Esophagus (tissue), 2 donors: ENCODE measurements around the gene HOXB3. TPM values are rescaled to one million over a fixed set of nuclear protein-coding genes. Genes with fewer than 3 reads are reported as not detected.
A peak's percentile ranks its signal among the peaks of the same experiment; 100 is the strongest.

Source experiments
- H3K27ac ChIP-seq, 2 donors: one replicate each; pipeline ENCODE4 v1.5.1; 2013; ENCODE audit warnings: low read depth in 2 of 2, mild to moderate bottlenecking in 2 of 2, inconsistent platforms in 1 of 2, low read length in 1 of 2, moderate library complexity in 1 of 2
- H3K27me3 ChIP-seq, 2 donors: one replicate each; pipeline ENCODE4 v1.6.1; 2013; ENCODE audit warnings: low read length in 2 of 2, control low read depth in 1 of 2, mild to moderate bottlenecking in 1 of 2; ENCODE audit not compliant: insufficient read depth in 2 of 2, control insufficient read depth in 1 of 2
- H3K36me3 ChIP-seq, 2 donors: one replicate each; pipeline ENCODE4 v1.6.1; 2013; ENCODE audit warnings: low read length in 1 of 2; ENCODE audit not compliant: control insufficient read depth in 2 of 2, insufficient read depth in 2 of 2
- H3K4me1 ChIP-seq, 2 donors: one replicate each; pipeline ENCODE4 v1.6.1; 2013; ENCODE audit warnings: low read length in 1 of 2; ENCODE audit not compliant: control insufficient read depth in 2 of 2, insufficient read depth in 2 of 2
- H3K4me3 ChIP-seq, 2 donors: one replicate each; pipeline ENCODE4 v1.5.1; 2013; ENCODE audit warnings: low read length in 2 of 2, mild to moderate bottlenecking in 2 of 2, low read depth in 1 of 2, moderate library complexity in 1 of 2
- H3K9me3 ChIP-seq, 2 donors: one replicate each; pipeline ENCODE4 v1.6.1; 2013; ENCODE audit warnings: mild to moderate bottlenecking in 2 of 2, low read depth in 1 of 2, low read length in 1 of 2, moderate library complexity in 1 of 2; ENCODE audit not compliant: control insufficient read depth in 2 of 2, insufficient read depth in 1 of 2
- WGBS, 2 donors: extraction: QIAGEN DNeasy Blood & Tissue Kit; methylation state at CpG; one replicate each; pipeline ENCODE4 v1.1.7; 2013; 5-methylcytosine and 5-hydroxymethylcytosine counted together
- polyA plus RNA-seq, 2 donors: library from polyadenylated mRNA; stranded (reverse); fragments of 200-250 nt; gene quantifications; one replicate each; pipeline ENCODE4 v1.2.3, GENCODE V29; 2013
- donor health status: healthy with polysubstance abuse.
- donor health status: Bipolar disorder and iron deficiency.

Gene HOXB3
- polyA plus RNA-seq, 2 donors: 6.3 to 12.7 TPM

- 57 to 58% methylated on average over 2 of the region's 2 CpGs for WGBS, 2 donors
- no peaks in the 10 kb centered on the region for H3K27me3 ChIP-seq
Observed at GRCh38 chr17:48565022-48565554, 25.0 kb downstream of the HOXB3 start.

GRCh38 chr17:48564188-48565021 lies 25.6 kb downstream of the HOXB3 start:
- H3K36me3 ChIP-seq: no peaks in the 10 kb centered on the region
- peak overlapping the region; percentile 75 to 86 for H3K27ac ChIP-seq
- peaks cover 11 to 12% of the 10 kb centered on the region in 2 donors for H3K4me1 ChIP-seq
- 10 to 13% methylated on average over 73 of the region's 73 CpGs for WGBS, 2 donors
- no peaks in the 10 kb centered on the region for H3K9me3 ChIP-seq
- H3K4me3 ChIP-seq: peak overlapping the region; percentile 45 to 54
- H3K27me3 ChIP-seq: no peaks in the 10 kb centered on the region

More at GRCh38 chr17:48565022-48565554, 25.0 kb downstream of the HOXB3 start:
- H3K27ac ChIP-seq: peak overlapping the region; percentile 33 to 75
- no peaks in the 10 kb centered on the region for H3K9me3 ChIP-seq
- H3K4me1 ChIP-seq: peaks cover 7 to 8% of the 10 kb centered on the region in 2 donors
- no peaks in the 10 kb centered on the region for H3K36me3 ChIP-seq
- peak overlapping the region; percentile 45 to 54 for H3K4me3 ChIP-seq

- Histone ChIP-seq H3K27me3 (no peaks in the 10 kb centered on the region), H3K9me3 (no peaks in the 10 kb centered on the region), H3K27ac (peak overlapping the region; percentile 75 to 86), H3K4me3 (peak overlapping the region; percentile 28 to 54), H3K36me3 (no peaks in the 10 kb centered on the region), H3K4me1 (peaks cover 11 to 12% of the 10 kb centered on the region in 2 donors)
- WGBS, 2 donors: 28 to 31% methylated on average over 10 of the region's 10 CpGs
Observed at GRCh38 chr17:48563867-48564187, 26.2 kb downstream of the HOXB3 start.

- WGBS, 2 donors: 47 to 54% methylated on average over 6 of the region's 6 CpGs
- Histone ChIP-seq H3K36me3 (no peaks in the 10 kb centered on the region), H3K9me3 (no peaks in the 10 kb centered on the region), H3K4me3 (peak overlapping the region; percentile 28 to 54), H3K4me1 (peaks cover 11 to 12% of the 10 kb centered on the region in 2 donors), H3K27ac (peak overlapping the region; percentile 75 to 86), H3K27me3 (no peaks in the 10 kb centered on the region)
Observed at GRCh38 chr17:48563385-48563838, 26.6 kb downstream of the HOXB3 start.

- 46 to 68% methylated on average over 5 of the region's 5 CpGs for WGBS, 2 donors
- Histone ChIP-seq H3K4me3 (peak overlapping the region in 1 of 2 donors; percentile 54), H3K27ac (peak overlapping the region; percentile 34 to 75)
Observed at GRCh38 chr17:48562934-48563333, 27.1 kb downstream of the HOXB3 start.

GRCh38 chr17:48561884-48562810 lies 27.9 kb downstream of the HOXB3 start:
- WGBS, 2 donors: 46 to 55% methylated on average over 15 of the region's 15 CpGs
- Histone ChIP-seq H3K4me3 (no peak overlapping the region), H3K9me3 (no peaks in the 10 kb centered on the region), H3K27me3 (no peaks in the 10 kb centered on the region), H3K36me3 (no peaks in the 10 kb centered on the region), H3K4me1 (peaks cover 11 to 15% of the 10 kb centered on the region in 2 donors), H3K27ac (peak overlapping the region; percentile 16 to 61)

More at GRCh38 chr17:48562934-48563333, 27.1 kb downstream of the HOXB3 start:
- H3K36me3 ChIP-seq: no peaks in the 10 kb centered on the region
- H3K27me3 ChIP-seq: no peaks in the 10 kb centered on the region
- H3K9me3 ChIP-seq: no peaks in the 10 kb centered on the region
- peaks cover 11 to 12% of the 10 kb centered on the region in 2 donors for H3K4me1 ChIP-seq

GRCh38 chr17:48559840-48560817 lies 29.9 kb downstream of the HOXB3 start:
- Histone ChIP-seq H3K36me3 (no peaks in the 10 kb centered on the region), H3K27ac (peak overlapping the region; percentile 68 to 72), H3K4me3 (no peak overlapping the region), H3K27me3 (no peaks in the 10 kb centered on the region), H3K9me3 (no peaks in the 10 kb centered on the region), H3K4me1 (peaks cover 8 to 15% of the 10 kb centered on the region in 2 donors)
- WGBS, 2 donors: 51 to 56% methylated on average over 14 of the region's 14 CpGs

GRCh38 chr17:48559122-48559839 lies 30.8 kb downstream of the HOXB3 start:
- no peaks in the 10 kb centered on the region for H3K27me3 ChIP-seq
- WGBS, 2 donors: 55 to 59% methylated on average over 16 of the region's 16 CpGs
- peak overlapping the region in 1 of 2 donors; percentile 46 for H3K4me3 ChIP-seq
- H3K4me1 ChIP-seq: peaks cover 8 to 15% of the 10 kb centered on the region in 2 donors
- H3K36me3 ChIP-seq: no peaks in the 10 kb centered on the region
- peak overlapping the region; percentile 68 to 72 for H3K27ac ChIP-seq
- no peaks in the 10 kb centered on the region for H3K9me3 ChIP-seq
